Esophagus (tissue), 2 donors: ENCODE results near the gene ITPRID1. TPM values are rescaled to one million over a fixed set of nuclear protein-coding genes. Genes with fewer than 3 reads are reported as not detected.

Experiments
- H3K27ac ChIP-seq, 2 donors: one replicate each; pipeline ENCODE4 v1.5.1; 2013; ENCODE audit warnings: low read depth in 2 of 2, mild to moderate bottlenecking in 2 of 2, inconsistent platforms in 1 of 2, low read length in 1 of 2, moderate library complexity in 1 of 2
- H3K27me3 ChIP-seq, 2 donors: one replicate each; pipeline ENCODE4 v1.6.1; 2013; ENCODE audit warnings: low read length in 2 of 2, control low read depth in 1 of 2, mild to moderate bottlenecking in 1 of 2; ENCODE audit not compliant: insufficient read depth in 2 of 2, control insufficient read depth in 1 of 2
- H3K36me3 ChIP-seq, 2 donors: one replicate each; pipeline ENCODE4 v1.6.1; 2013; ENCODE audit warnings: low read length in 1 of 2; ENCODE audit not compliant: control insufficient read depth in 2 of 2, insufficient read depth in 2 of 2
- H3K4me1 ChIP-seq, 2 donors: one replicate each; pipeline ENCODE4 v1.6.1; 2013; ENCODE audit warnings: low read length in 1 of 2; ENCODE audit not compliant: control insufficient read depth in 2 of 2, insufficient read depth in 2 of 2
- H3K4me3 ChIP-seq, 2 donors: one replicate each; pipeline ENCODE4 v1.5.1; 2013; ENCODE audit warnings: low read length in 2 of 2, mild to moderate bottlenecking in 2 of 2, low read depth in 1 of 2, moderate library complexity in 1 of 2
- H3K9me3 ChIP-seq, 2 donors: one replicate each; pipeline ENCODE4 v1.6.1; 2013; ENCODE audit warnings: mild to moderate bottlenecking in 2 of 2, low read depth in 1 of 2, low read length in 1 of 2, moderate library complexity in 1 of 2; ENCODE audit not compliant: control insufficient read depth in 2 of 2, insufficient read depth in 1 of 2
- WGBS, 2 donors: extraction: QIAGEN DNeasy Blood & Tissue Kit; methylation state at CpG; one replicate each; pipeline ENCODE4 v1.1.7; 2013; 5-methylcytosine and 5-hydroxymethylcytosine counted together
- polyA plus RNA-seq, 2 donors: library from polyadenylated mRNA; stranded (reverse); fragments of 200-250 nt; gene quantifications; one replicate each; pipeline ENCODE4 v1.2.3, GENCODE V29; 2013
- donor health status: healthy with polysubstance abuse.
- donor health status: Bipolar disorder and iron deficiency.

ITPRID1 gene
- polyA plus RNA-seq, 2 donors = not detected

DNA sequence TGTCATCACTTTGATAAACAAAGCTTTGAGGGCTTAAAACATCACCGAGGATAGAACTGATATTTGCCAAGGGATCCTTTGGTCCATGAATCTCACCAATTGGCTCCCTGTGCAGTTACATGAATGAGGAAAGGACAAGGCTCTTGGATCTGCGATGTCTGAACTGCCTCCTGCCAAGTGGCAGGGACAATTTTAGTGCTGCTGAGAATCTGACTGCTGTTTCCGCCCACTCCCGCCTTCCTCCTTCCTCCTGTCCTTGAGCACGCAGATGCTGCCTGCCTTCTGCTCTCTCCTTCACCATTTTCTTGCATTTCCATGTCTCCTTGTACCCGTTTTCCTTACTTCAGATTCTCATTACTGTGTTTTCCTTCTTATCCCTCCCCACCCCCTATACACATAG, 26.8 kb upstream of the ITPRID1 start:
- Histone ChIP-seq H3K36me3 (no peaks in the 10 kb centered on the region), H3K27me3 (no peaks in the 10 kb centered on the region), H3K9me3 (no peaks in the 10 kb centered on the region), H3K4me3 (no peak overlapping the region), H3K4me1 (no peaks in the 10 kb centered on the region), H3K27ac (no peak overlapping the region)
- WGBS, 2 donors = 74 to 76% methylated on average over 6 of the region's 6 CpGs

DNA sequence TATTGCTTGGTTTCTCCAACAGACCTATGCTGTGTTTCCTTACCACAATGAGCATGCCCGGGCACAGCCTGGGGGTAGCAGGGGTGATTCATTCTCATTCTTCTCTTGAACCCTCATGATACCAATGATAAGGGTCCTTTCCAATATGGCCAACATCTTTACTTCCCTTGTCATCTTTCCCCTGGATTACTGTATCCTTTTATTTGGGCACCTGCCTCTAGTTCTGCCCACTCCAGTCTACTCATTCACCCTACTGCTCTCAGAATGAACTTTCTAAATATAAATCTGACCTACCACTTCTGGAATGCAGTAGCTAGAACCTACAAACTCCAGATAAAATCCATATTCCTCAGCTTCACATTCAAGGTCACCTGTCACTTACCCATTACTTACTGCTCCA, 26.4 kb upstream of the ITPRID1 start:
- Histone ChIP-seq H3K36me3 (no peaks in the 10 kb centered on the region), H3K27ac (no peak overlapping the region), H3K27me3 (no peaks in the 10 kb centered on the region), H3K4me1 (no peaks in the 10 kb centered on the region), H3K9me3 (no peaks in the 10 kb centered on the region), H3K4me3 (no peak overlapping the region)
- 92 to 96% methylated on average over 1 of the region's 1 CpG for WGBS, 2 donors

DNA sequence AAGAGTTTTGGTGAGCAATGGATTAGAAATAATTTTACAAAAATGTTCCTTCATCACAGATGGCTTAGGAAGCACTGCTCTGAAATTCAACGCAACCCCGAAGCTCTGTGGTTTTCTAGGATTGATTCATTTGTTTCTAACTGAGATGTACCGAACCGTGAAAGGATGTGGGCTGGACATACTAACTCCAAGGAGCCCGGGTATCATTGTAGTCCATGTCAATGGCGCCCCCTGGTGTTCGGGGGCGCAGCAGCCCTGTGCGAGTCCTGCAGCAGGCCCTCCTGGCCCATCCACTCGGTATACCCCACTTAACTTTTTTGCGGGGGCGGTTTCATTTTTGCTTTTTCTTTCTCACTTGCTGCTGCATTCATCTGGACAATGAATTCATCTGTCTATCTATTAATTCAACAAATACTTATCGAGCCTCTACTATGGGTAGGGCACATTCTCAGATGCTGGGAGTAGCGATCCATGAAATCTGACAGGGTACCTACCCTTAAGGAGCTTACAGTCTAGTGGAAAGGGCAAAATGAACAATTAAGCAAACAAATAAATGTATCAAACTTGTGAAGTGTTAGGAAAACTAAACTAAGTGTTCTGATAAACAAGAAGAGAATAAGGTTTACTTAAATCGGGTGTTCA, 25.2 kb upstream of the ITPRID1 start:
- no peak overlapping the region for H3K27ac ChIP-seq
- no peaks in the 10 kb centered on the region for H3K27me3 ChIP-seq
- peaks cover 0 to 3% of the 10 kb centered on the region in 2 donors for H3K9me3 ChIP-seq
- WGBS, 2 donors = 42 to 43% methylated on average over 15 of the region's 15 CpGs
- H3K4me3 ChIP-seq = no peak overlapping the region
- no peaks in the 10 kb centered on the region for H3K4me1 ChIP-seq
- no peaks in the 10 kb centered on the region for H3K36me3 ChIP-seq

DNA sequence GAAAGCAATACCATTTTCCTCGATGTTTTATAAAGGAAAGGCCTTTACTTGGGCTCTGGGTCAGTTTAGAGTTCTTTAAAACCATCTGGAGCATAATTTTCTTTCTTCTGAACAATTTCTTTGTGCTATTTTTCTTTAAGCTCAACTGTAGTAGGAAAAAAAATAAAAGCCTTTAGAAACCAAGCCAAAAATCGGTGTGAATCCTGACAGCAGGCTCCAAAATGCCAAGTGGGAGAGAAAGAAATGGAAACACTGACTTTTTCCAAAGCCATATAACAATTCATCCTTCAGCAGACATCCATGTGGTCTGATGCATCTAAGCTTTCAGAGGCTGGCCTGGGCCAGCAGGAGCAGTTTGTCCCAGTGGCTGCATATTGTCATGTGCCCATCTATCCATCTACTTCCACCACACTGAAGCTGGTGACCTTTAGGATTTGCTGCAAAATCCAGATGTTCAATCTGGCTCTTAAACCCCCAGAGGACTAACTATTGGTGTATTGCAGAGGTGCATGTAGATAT, 23.0 kb upstream of the ITPRID1 start:
- peaks cover 0 to 3% of the 10 kb centered on the region in 2 donors for H3K9me3 ChIP-seq
- H3K36me3 ChIP-seq = no peaks in the 10 kb centered on the region
- WGBS, 2 donors = 42 to 46% methylated on average over 2 of the region's 2 CpGs
- H3K4me3 ChIP-seq = no peak overlapping the region
- no peaks in the 10 kb centered on the region for H3K4me1 ChIP-seq
- no peak overlapping the region for H3K27ac ChIP-seq
- no peaks in the 10 kb centered on the region for H3K27me3 ChIP-seq

DNA sequence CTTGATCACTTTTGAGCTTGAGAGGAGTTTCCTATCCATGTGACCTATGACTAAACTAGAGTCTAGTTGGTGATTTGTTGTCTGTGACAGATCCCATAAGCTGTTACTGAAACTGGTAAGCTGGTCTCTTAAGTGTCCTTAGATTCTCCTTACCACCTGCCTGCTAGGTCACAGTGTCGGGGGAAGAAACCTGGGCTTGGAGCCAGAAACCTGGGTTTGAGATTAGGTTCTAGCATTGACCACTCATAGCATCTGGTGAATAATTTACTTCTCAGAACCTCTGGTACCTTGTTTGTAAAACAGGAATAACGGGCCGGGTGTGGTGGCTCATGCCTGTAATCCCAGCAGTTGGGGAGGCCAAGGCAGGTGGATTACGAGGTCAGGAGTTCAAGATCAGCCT, 21.8 kb upstream of the ITPRID1 start:
- H3K4me3 ChIP-seq = no peak overlapping the region
- H3K4me1 ChIP-seq = no peaks in the 10 kb centered on the region
- H3K9me3 ChIP-seq = peaks cover 0 to 3% of the 10 kb centered on the region in 2 donors
- no peaks in the 10 kb centered on the region for H3K27me3 ChIP-seq
- H3K36me3 ChIP-seq = no peaks in the 10 kb centered on the region
- H3K27ac ChIP-seq = no peak overlapping the region
- WGBS, 2 donors = 73 to 78% methylated on average over 4 of the region's 4 CpGs

DNA sequence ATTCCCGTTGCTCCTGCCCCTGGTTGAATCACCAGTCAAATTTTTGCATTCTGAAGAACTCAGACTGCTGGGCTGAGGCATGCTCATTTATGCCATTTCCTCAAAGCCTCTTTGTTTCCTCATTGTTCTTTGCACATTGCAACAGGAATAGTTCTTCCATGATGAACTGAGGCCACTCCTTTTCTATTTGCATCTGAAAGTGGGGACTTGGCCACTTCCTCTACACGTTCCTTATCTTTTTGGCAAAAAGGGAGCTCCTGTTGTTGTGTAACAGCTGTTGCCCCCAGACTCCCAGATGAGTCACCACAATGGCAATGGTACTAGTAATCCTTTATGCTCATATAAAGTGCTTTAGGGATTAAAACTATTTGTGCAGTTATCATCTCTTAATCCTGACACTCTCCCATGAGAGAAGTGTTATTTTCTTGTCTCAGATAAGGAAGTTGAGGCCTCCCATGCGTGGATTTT, 20.1 kb upstream of the ITPRID1 start:
- H3K9me3 ChIP-seq = peaks cover 0 to 3% of the 10 kb centered on the region in 2 donors
- WGBS, 2 donors = 19 to 21% methylated on average over 3 of the region's 3 CpGs
- H3K4me1 ChIP-seq = no peaks in the 10 kb centered on the region
- H3K27me3 ChIP-seq = no peaks in the 10 kb centered on the region
- H3K36me3 ChIP-seq = no peaks in the 10 kb centered on the region
- H3K27ac ChIP-seq = no peak overlapping the region
- H3K4me3 ChIP-seq = no peak overlapping the region

DNA sequence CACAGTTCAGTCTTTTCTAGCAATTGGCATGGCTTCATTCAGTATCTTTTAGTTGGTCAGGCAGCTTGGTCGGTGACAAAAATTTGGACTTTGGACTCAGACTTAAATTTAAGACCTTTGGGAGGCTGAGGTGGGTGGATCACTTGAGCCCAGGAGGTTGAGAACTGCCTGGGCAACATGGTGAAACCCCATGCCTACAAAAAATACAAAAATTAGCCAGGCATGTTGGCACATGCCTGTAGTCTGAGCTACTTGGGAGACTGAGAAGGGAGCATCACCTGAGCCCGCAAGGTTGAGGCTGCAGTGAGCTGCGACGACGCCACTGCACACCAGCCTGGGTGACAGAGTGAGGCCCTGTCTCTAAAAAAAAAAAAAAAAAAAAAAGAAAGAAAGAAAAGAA, 19.5 kb upstream of the ITPRID1 start:
- Histone ChIP-seq H3K4me1 (no peaks in the 10 kb centered on the region), H3K36me3 (no peaks in the 10 kb centered on the region), H3K27me3 (no peaks in the 10 kb centered on the region), H3K9me3 (peaks cover 0 to 3% of the 10 kb centered on the region in 2 donors), H3K27ac (no peak overlapping the region), H3K4me3 (no peak overlapping the region)
- 74 to 76% methylated on average over 5 of the region's 5 CpGs for WGBS, 2 donors

DNA sequence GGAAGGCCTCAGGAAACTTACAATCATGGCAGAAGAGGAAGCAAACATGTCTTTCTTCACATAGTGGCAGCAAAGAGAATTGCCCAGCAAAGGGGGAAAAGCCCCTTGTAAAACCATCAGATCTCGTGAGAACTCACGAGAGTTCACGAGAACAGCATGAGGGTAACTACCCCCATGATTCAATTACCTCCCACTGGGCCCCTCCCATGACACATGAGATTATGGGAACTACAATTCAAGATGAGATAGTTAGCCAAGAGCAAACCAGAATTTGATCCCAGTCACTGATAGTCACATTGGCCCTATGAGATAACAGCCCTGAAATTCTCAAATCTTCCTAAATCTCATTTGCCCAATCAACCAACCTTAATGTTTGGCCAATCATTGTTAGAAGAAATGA, 18.2 kb upstream of the ITPRID1 start:
- H3K27me3 ChIP-seq = no peaks in the 10 kb centered on the region
- H3K27ac ChIP-seq = no peak overlapping the region
- H3K36me3 ChIP-seq = no peaks in the 10 kb centered on the region
- H3K4me3 ChIP-seq = no peak overlapping the region
- no peaks in the 10 kb centered on the region for H3K4me1 ChIP-seq
- H3K9me3 ChIP-seq = peaks cover 0 to 3% of the 10 kb centered on the region in 2 donors
- WGBS, 2 donors = 90 to 92% methylated on average over 3 of the region's 3 CpGs

DNA sequence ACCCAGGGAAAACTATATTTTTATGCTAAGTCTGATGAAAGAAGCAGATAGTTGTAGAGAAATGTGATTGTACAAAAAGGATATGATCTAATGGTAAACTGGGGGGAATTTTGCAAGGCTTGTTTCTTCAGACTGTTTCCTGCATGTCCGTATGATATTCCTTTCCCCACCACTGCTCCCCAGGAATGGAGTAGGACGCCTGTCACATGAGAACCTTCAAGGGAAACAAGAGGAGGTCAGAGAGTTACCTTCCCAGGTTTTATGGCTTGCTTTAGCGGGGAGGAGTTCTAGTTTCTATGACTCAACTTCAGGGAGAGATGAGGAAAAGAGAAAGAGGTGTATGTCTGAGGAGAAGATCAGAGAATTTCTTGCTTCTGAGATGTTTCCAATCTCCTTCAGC, 16.4 kb upstream of the ITPRID1 start:
- no peak overlapping the region for H3K4me3 ChIP-seq

DNA sequence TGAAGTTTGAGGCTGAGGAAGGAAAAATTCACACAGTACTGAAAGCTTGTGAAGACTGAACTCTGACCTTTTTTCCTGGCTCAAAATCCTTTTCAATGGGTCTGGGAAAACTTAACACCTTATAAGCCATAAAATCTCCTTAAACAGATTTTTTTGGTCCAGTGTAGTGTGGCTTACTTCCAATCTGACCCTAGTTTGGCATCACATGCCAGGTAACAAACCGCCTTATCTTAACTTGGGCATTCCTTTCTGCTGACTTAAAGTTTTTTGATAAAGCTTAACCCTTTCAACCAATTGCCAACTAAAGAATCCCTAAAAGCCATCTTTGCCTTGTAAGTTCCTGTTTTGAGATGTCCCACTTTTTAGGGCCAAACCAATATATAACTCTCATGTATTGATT, 13.2 kb upstream of the ITPRID1 start:
- H3K27me3 ChIP-seq = no peaks in the 10 kb centered on the region
- no peaks in the 10 kb centered on the region for H3K4me1 ChIP-seq
- H3K36me3 ChIP-seq = no peaks in the 10 kb centered on the region
- no peak overlapping the region for H3K4me3 ChIP-seq
- 21 to 24% methylated on average over 1 of the region's 1 CpG for WGBS, 2 donors
- no peaks in the 10 kb centered on the region for H3K9me3 ChIP-seq
- no peak overlapping the region for H3K27ac ChIP-seq

More for the DNA sequence above, 16.4 kb upstream of the ITPRID1 start:
- Histone ChIP-seq H3K9me3 (peaks cover 0 to 3% of the 10 kb centered on the region in 2 donors), H3K27ac (no peak overlapping the region), H3K27me3 (no peaks in the 10 kb centered on the region), H3K36me3 (no peaks in the 10 kb centered on the region), H3K4me1 (no peaks in the 10 kb centered on the region)
- WGBS, 2 donors = 37 to 56% methylated on average over 3 of the region's 3 CpGs
